A673 (cell line): ENCODE data around the gene CLMP. TPM values are rescaled to one million over a fixed set of nuclear protein-coding genes. Genes with fewer than 3 reads are reported as not detected.

Source experiments
- BruUV-seq: library from RNA; stranded (reverse); fragments of 400-500 nt; replicated peaks from 2 replicates; lab custom pipeline; 2021; lab: Mats Ljungman, UMichigan
- CTCF ChIA-PET: fragments of 300-600 bp; sonication (Branson Sonifier 250); formaldehyde crosslinking; loops from one replicate; lab custom pipeline; 2022; ENCODE audit warnings: antibody characterized with exemption; lab: Charles Lee
- POLR2A ChIA-PET: fragments of 300-600 bp; sonication (Branson Sonifier 250); formaldehyde crosslinking; loops from one replicate; lab custom pipeline; 2022; ENCODE audit warnings: antibody characterized with exemption; ENCODE audit not compliant: low non-redundant PET; lab: Charles Lee
- DNase-seq: peaks from one replicate; pipeline ENCODE4 v3.0.0-alpha.2; 2015; ENCODE audit warnings: low spot score
- H3K27ac ChIP-seq: fragments of 200-600 bp; sonication (generic); 2 replicates; pipeline ENCODE4 v1.5.1; 2016; ENCODE audit warnings: mixed run types, low read depth, mild to moderate bottlenecking, mixed read lengths, antibody characterized with exemption, low read length; ENCODE audit not compliant: poor library complexity, severe bottlenecking
- H3K27me3 ChIP-seq: fragments of 200-600 bp; sonication (generic); replicated peaks from 2 replicates; pipeline ENCODE4 v1.6.1; 2017; ENCODE audit warnings: mixed run types, low read depth, mild to moderate bottlenecking, mixed read lengths, antibody characterized with exemption, low read length; ENCODE audit not compliant: insufficient read depth, poor library complexity
- H3K36me3 ChIP-seq: fragments of 200-600 bp; sonication (generic); 2 replicates; pipeline ENCODE4 v1.6.1; 2016; ENCODE audit warnings: mixed run types, mild to moderate bottlenecking, mixed read lengths, antibody characterized with exemption, low read length; ENCODE audit not compliant: insufficient read depth, poor library complexity, severe bottlenecking
- H3K4me1 ChIP-seq: fragments of 200-600 bp; sonication (generic); 2 replicates; pipeline ENCODE4 v1.6.1; 2017; ENCODE audit warnings: mixed run types, mild to moderate bottlenecking, mixed read lengths, antibody characterized with exemption, low read length; ENCODE audit not compliant: insufficient read depth, poor library complexity, severe bottlenecking
- H3K4me3 ChIP-seq: fragments of 200-600 bp; sonication (generic); 2 replicates; pipeline ENCODE4 v1.5.1; 2016; ENCODE audit warnings: low read depth, mixed run types, mild to moderate bottlenecking, mixed read lengths, low read length; ENCODE audit not compliant: poor library complexity, severe bottlenecking
- H3K9me3 ChIP-seq: fragments of 200-600 bp; sonication (generic); 2 replicates; pipeline ENCODE4 v1.6.1; 2016; ENCODE audit warnings: mixed run types, low read depth, mild to moderate bottlenecking, mixed read lengths, antibody characterized with exemption, low read length; ENCODE audit not compliant: poor library complexity, severe bottlenecking
- CTCF ChIP-seq: fragments of 300-800, 200-600 bp; sonication (generic); conservative IDR thresholded peaks from 2 replicates; pipeline ENCODE4 v1.5.1; 2017; ENCODE audit warnings: low read depth, mild to moderate bottlenecking, antibody characterized with exemption, low read length, moderate library complexity, mixed read lengths
- EZH2 ChIP-seq: fragments of 200-600 bp; sonication (generic); IDR thresholded peaks from 2 replicates; pipeline ENCODE4 v1.6.1; 2017; ENCODE audit warnings: borderline replicate concordance, low read depth, mild to moderate bottlenecking, mixed read lengths, antibody characterized with exemption, low read length; ENCODE audit not compliant: poor library complexity, severe bottlenecking
- intact Hi-C: fragments of 100-400 bp; cut with micrococcal nuclease; formaldehyde crosslinking; loops from one replicate; pipeline ENCODE4 v1.10.0; 2022; ENCODE audit not compliant: unreplicated experiment
- total RNA-seq: library from RNA; stranded (reverse); gene quantifications from 2 replicates; pipeline ENCODE4 v1.2.3, GENCODE V29; 2021

The CLMP gene
- total RNA-seq, 1 experiment from 2014 or later, result 62.6 TPM

GRCh38 chr11:123211981-123212380 lies 16.9 kb upstream of the CLMP start:
- intact Hi-C loops, result no loop called here
- ChIA-PET POLR2A (interaction anchor here (0.5 kb wide), 1 partner anchor 41 kb away, joined by 10 read pairs; no protein-coding TSS in a partner anchor), CTCF (no interaction called here)
- Histone ChIP-seq H3K27me3 (no peaks in the 10 kb centered on the region), H3K27ac (no peak overlapping the region), H3K9me3 (no peaks in the 10 kb centered on the region), H3K36me3 (no peaks in the 10 kb centered on the region), H3K4me3 (no peak overlapping the region), H3K4me1 (peaks cover 35% of the 10 kb centered on the region)
- no TSS peak for BruUV-seq
- DNase-seq, result no peak
- TF ChIP-seq CTCF (no peak), EZH2 (no peak)

GRCh38 chr11:123211149-123211852 lies 16.3 kb upstream of the CLMP start:
- POLR2A ChIA-PET, result interaction anchor here (0.5 kb wide), 1 partner anchor 41 kb away, joined by 10 read pairs; no protein-coding TSS in a partner anchor
- no peak overlapping the region for H3K4me3 ChIP-seq
- CTCF ChIA-PET, result no interaction called here

GRCh38 chr11:123209591-123209990 lies 14.5 kb upstream of the CLMP start:
- ChIA-PET CTCF (interaction anchor here (0.5 kb wide), 1 partner anchor 27 kb away, joined by 3 read pairs; no protein-coding TSS in a partner anchor), POLR2A (no interaction called here)
- no peak for TF ChIP-seq EZH2
- no peak for TF ChIP-seq CTCF
- H3K4me3 ChIP-seq, result no peak overlapping the region
- BruUV-seq, result no TSS peak
- H3K36me3 ChIP-seq, result no peaks in the 10 kb centered on the region
- no peaks in the 10 kb centered on the region for H3K9me3 ChIP-seq
- H3K27me3 ChIP-seq, result no peaks in the 10 kb centered on the region
- intact Hi-C loops, result no loop called here
- peaks cover 41% of the 10 kb centered on the region for H3K4me1 ChIP-seq
- no peak for DNase-seq
- no peak overlapping the region for H3K27ac ChIP-seq

More at GRCh38 chr11:123211149-123211852, 16.3 kb upstream of the CLMP start:
- Histone ChIP-seq H3K36me3 (no peaks in the 10 kb centered on the region), H3K27ac (no peak overlapping the region), H3K27me3 (no peaks in the 10 kb centered on the region), H3K9me3 (no peaks in the 10 kb centered on the region), H3K4me1 (peaks cover 34% of the 10 kb centered on the region)
- intact Hi-C loops, result no loop called here
- no TSS peak for BruUV-seq
- TF ChIP-seq EZH2 (no peak), CTCF (no peak)
- no peak for DNase-seq
